ENCODE data around the gene KIF1B.
A peak's percentile ranks its signal among the peaks of the same experiment; 100 is the strongest.

Gene KIF1B

DNA sequence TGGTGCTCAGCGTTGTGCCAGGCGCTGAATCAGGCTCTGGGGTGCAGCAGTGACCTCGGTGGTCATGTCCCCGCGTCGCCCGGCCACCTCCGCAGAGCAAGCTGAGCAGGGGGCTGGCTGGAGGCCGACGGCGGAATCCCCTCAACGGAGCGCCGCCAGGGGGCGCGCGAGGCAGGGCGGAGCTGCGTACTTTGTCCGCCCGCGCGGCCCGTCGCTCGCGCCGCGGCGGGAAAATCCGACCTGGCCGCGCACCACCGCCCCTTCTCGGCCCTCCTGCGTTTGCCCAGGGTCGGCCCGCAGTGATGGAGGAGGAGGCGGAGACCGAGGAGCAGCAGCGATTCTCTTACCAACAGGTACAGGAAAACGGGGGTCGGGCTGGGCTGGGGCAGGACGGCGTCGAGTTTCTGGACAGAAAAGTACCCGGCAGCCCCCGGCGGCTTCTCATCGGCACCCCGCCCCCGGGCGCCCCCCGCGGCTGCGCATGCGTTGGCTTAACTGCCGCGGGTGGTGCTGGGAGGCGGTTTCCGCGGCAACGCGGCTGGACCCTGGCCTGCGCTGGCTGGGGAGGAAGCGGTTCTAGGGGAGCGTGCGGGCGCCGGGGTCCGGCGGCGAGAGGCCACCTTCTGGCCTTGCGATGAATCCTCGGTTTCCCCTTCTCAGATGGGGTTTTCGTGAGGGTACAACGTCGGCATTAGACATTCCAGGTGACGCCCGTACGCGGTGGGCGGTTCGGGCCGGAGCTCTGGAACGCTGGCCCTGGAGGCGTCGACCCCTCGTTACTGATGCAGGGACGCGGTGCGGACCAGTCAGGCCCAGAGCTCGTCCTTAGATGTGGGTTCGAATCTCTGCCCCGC is 220.1 kb downstream of the KIF1B start, which contains the start of gene CENPS:
CENPS (plus strand) TSS at position 218 of the 854 bp plus-strand sequence; CDS start at position 303, 85 bp downstream.
- Histone ChIP-seq H4K20me1 (no peaks in the 10 kb centered on the region), H3K27me3 (no peaks in the 10 kb centered on the region), H3K9ac (peak within 1 kb of the TSS; percentile 88), H3K36me3 (0 out of 2 replicates have a peak, but pooled peaks cover 9% of the 10 kb centered on the region), H3K4me3 (peak within 1 kb of the TSS; percentile 96), H3K4me1 (peaks cover 40% of the 10 kb centered on the region), H3K27ac (peak within 1 kb of the TSS; percentile 84), H3K9me3 (no peaks in the 10 kb centered on the region), H3K4me2 (peak within 1 kb of the TSS; percentile 99)
- no peak for TF ChIP-seq Cebpa-rat (IDR thresholded peaks at IDR 0.05)

All from BLaER1 (cell line).